ENCODE results near the gene KIAA1217.

DNA sequence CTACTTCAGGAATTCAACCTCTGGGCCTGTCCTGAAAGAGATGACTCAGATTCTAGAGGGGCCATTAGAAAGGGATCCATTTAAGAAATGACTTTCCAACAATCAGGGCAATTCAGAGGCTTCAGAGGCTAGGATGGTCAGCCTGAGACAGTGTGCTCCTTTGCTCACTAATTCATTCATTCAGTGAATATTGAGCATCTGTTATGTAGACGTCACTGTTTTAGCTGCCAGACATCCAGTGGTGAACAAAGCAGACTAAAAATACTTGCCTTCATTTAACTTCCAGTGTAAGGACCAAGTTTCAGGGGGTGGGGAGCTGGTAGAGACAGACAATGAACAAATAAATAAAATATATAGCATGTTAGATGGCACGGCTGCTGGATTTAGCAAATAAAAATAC, 1.6 kb downstream of the KIAA1217 start:
- TF ChIP-seq POLR2A (IDR thresholded peaks at IDR 0.05), result no peak
- TF ChIP-seq, protein P1, sequence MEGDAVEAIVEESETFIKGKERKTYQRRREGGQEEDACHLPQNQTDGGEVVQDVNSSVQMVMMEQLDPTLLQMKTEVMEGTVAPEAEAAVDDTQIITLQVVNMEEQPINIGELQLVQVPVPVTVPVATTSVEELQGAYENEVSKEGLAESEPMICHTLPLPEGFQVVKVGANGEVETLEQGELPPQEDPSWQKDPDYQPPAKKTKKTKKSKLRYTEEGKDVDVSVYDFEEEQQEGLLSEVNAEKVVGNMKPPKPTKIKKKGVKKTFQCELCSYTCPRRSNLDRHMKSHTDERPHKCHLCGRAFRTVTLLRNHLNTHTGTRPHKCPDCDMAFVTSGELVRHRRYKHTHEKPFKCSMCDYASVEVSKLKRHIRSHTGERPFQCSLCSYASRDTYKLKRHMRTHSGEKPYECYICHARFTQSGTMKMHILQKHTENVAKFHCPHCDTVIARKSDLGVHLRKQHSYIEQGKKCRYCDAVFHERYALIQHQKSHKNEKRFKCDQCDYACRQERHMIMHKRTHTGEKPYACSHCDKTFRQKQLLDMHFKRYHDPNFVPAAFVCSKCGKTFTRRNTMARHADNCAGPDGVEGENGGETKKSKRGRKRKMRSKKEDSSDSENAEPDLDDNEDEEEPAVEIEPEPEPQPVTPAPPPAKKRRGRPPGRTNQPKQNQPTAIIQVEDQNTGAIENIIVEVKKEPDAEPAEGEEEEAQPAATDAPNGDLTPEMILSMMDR (IDR thresholded peaks at IDR 0.05), result no peak
